Right kidney (tissue), 1 donor: ENCODE results near the gene PITPNC1.
A peak's percentile ranks its signal among the peaks of the same experiment; 100 is the strongest.
"Not testable (repeated sequence)": the region's sequence is repeated elsewhere in the genome, so short reads cannot be mapped to it uniquely, and the experiment has no call there.

ENCODE experiments used
- DNase-seq: peaks from one replicate; pipeline ENCODE4 v3.0.0-alpha.2; 2016

PITPNC1 gene

DNA sequence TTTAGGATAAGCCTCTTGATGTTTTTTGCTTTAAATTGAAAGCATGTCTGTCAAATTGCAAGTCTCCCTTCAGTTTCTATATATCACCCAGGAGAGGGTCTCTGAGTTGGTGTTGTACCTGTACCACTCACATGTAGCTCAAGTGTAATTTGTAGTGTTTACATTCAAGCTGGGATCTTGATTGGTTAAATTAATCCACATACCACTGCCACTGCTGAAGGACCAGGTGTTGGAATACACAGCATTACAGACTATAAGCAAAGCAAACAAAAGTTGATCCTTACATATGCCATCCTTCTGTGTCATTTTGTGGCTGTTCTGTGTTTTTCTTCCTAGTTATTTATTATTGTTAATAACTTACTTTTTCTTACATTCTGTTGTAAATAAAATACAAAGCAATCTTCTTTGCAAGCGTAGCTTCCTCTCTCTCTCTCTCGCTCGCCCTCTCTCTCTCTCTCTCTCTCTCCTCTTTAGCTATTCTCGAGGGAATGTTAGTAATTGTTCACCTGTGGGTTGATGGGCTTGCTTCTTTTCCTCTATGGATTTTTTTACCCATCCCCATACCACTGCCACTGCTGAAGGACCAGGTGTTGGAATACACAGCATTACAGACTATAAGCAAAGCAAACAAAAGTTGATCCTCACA, 319.9 kb downstream of the PITPNC1 start:
- DNase-seq, result no peak

DNA sequence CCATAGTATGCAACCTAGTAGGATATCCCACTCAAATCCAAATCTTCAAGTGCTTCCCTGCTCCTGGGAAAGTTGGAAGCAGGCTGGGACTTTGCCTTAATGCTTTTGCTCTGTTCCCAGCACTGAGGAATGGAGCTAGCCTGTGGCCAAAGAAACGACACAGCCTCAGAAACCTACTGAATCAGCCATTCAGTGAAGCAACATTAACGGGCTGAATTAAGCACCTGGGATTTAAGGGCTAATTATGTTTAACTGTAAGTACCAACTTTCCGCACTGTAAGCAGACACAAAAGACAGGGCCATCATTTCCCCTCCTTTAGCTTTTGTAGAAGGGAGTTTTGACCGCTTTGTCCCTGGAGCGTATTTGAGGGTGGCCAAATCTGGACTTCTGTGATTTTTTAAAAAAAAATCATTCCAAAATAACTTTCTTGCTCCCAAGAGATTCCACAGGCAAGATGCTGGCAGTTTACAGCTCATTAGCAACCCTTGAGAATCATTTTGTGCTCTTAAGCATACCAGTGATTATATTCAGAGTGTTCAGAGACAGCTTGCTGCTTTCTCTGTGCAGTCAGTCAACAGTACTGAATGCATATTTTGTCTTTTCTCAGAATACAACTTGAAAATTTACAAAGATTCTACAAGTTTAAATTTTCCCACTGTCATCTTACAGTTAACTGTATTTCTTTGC, 323.1 kb downstream of the PITPNC1 start:
- DNase-seq, result no peak

DNA sequence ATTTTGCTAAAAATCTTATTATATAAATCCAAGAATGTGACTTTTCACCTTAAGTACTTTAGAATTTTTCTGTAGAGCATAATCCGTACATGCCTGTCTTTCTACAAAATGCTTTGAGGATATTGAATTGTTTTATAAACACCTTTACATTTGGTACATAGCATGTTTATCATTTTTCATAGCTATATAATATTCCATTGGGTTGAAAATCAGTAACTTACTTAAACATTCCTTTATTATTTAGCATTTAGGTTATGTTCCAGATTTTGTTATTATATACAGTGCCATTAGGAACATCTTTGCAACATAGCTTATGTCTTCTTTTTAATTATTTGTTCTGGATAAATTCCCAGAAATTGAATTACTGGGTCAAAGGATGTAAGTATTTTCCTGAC, 323.6 kb downstream of the PITPNC1 start:
- DNase-seq, result no peak

DNA sequence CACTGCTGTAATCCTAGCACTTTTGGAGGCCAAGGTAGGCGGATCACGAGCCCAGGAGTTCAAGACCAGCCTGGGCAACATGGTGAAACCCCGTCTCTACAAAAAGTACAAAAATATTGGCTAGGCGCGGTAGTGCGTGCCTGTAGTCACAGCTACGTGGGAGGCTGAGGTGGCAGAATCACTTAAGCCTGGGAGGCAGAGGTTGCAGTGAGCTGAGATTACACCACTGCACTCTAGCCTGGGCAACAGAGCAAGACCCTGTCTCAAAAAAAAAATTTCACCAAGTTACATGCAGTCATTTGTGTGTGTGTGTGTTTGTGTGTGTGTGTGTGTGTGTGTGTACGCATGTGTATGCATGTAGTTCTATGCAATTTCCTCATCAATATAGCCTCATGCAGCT, 325.8 kb downstream of the PITPNC1 start:
- not testable (repeated sequence) for DNase-seq

DNA sequence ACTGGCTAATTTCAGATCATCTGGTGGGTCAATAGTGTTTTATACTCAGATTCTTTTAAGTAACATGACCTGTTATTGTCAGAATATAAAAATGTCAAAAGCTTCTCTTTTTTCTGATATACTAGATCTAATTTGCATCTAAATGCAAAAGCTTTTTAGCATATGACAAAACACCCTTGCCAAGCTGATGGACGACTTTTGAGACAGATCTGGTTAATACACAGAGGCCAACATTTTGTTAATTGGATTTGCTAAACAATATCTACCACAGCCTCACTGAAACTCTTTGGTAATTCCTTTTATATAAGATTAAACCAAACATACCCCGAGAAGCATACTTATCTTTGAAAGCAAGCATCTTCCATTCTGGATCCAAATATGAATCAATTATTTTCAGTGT, 330.4 kb downstream of the PITPNC1 start:
- no peak for DNase-seq

DNA sequence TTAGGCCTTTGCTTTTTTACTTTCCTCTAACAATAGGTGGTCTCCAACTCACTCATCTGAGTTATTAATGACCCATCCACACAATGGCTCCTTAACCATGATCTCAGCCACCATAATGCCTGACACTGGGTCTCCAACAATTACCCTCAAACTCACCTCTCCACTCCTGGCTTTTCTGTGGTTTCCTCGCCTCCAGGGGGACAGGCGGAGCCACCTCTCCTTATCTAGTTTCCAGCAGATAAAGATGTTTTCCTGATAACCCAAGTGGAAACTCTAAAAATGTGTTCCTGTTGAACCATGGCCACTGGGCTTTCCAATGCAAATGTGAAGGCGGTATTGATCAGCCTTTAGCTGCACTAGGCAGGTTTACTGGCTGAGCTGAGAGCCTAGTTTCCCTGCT, 331.3 kb downstream of the PITPNC1 start:
- no peak for DNase-seq

DNA sequence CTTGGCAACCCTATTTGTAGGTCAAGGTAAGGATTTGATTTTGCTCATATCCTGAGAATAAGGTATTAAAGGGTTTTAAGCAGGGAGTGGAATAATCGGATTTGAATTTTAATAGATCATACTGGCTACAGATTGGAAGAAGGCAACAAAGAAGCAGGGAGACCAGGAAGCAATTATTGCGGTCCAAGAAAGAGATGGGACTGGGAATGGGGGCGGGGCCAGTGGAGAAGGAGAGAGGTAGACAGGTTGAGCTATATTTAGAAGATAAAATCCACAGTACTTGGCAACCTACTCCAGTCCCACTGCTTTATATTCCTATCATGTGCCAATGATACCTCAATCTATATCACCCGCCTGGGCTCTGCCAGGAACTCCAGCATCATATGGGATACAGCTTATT, 334.8 kb downstream of the PITPNC1 start:
- DNase-seq, result no peak

DNA sequence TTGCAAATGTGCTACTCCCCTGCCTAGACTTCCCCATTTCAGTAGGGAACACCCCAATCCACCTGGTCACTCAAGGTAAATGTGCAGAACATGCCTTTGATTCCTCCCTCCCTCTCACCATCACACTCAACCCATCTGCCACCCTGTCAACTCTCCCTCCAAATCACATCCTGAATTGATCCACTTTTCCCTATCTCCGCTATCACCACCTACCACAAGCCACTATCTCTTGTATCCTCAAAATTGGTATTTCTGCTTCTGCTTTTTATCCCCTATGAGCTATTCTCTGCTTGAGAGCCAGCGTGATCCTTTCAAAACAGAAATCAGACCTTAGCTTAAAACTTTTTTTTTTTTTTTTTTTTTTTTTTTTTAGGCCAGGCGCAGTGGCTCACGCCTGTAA, 335.3 kb downstream of the PITPNC1 start:
- no peak for DNase-seq

DNA sequence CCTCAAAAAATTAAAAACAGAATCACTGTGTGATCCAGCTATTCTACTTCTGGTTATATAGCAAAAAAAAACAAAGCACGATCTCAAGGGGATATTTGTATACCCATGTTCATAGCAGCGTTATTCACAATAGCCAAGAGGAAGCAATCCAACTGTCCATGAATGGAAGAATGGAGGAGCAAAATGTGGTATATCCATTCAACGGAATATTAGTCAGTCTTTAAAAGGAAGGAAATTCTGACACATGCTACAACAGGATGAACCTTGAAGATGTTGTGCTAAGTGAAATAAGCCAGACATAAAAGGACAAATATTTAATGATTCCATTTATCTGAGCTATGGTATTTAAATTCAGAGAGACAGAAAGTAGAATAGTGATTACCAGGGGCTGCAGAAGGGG, 336.1 kb downstream of the PITPNC1 start:
- no peak for DNase-seq

DNA sequence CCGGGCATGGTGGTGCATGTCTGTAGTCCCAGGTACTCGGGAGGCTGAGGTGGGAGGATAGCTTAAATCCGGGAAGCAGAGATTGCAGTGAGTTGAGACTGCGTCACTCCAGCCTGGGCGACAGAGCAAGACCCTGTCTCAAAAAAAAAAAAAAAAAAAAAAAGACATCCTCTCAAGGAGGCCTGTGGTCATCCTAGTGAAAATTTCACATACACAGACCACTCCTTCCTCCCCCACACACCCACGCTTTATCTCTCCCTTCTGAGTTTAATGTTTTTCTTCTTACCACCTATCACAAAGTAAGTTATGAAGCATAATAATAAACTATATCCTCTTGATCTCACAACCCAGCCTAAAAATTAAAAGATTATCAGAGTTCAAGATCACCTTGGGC, 339.3 kb downstream of the PITPNC1 start:
- no peak for DNase-seq

DNA sequence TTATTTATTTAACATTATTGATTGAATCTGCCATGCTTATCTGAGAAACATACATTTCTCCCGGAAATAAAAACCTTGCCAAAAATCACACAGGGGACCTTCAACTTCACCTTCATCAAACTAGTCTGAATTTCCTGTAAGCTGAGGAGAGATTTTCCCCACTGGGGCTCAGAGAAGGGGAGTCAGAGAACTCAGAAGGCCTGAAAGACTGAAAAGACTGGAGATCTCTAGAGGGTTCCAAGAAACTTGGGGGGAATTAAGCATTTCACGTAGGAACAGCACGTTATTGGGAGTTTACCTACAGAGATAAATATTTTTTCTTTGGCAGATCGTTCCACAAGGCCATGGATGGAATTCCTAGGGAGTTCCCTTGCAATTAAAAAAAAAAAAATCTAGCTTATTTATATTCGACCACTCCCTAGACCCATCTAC, 340.1 kb downstream of the PITPNC1 start:
- no peak for DNase-seq

DNA sequence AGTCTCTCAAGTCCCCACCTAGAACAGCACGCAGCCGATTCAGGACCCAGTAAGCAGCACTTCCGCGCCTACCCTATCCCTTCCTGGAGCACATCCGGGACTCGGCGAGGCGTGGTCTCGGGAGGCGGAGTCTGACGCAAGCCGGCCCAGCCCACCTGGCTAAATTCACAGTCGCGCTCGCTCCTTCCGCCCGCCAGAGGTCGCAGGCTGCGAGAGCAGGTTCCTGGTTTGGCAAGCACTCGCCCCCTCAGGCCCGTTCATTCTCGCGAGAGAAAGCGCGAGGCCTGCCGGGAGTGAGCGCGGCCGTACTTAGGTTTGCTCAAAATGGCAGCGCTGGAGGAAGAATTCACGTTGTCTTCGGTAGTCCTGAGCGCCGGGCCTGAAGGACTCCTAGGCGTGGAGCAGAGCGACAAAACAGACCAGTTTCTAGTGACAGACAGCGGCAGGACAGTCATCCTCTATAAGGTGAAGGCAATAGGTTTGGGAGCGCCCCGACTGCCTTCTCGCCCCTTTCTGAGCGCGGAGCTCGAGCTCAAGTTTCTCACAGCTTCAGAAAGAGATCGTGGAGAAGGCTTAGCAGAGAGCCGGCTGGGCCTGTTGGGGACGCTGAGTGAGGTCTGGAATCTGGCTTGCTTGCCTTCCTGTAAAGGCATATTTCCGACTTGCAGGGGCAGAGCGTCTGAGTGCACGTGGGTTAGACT, 340.7 kb downstream of the PITPNC1 start, which contains the start of gene NOL11:
Gene NOL11, plus strand, starts transcription at position 313 of the 701 bp plus-strand sequence. Its CDS starts 12 bp downstream, at position 325.
- DNase-seq, result peak; percentile 94

DNA sequence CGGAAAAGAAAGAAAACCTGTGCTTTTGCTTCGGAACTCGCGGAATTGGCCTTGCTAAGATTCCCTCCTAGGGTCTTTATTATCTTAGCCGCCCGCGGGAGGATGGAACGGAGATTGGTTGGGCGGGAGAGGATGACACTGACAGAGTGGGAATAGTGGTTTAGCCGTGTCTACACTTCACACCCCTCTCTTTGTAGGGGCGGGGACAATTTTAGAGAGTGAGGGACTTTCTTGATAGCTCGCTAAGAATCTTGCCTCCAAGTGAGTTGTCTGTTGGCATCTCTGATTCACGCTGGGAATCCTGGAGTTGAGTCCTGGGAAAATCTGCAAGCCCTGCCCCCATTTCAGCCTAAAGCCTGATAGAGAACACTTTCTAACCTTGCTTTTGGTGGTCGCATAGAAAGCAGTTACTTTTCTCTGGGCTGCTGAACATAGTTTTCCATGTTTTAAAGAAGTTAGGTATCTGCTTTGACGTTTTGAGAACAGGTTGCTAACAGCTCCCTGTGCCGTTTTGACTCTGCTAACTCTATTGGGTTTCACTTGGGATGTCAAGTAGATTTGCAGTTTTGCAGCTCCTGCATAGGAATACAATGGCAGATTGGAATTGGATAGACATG, 341.4 kb downstream of the PITPNC1 start:
- no peak for DNase-seq

DNA sequence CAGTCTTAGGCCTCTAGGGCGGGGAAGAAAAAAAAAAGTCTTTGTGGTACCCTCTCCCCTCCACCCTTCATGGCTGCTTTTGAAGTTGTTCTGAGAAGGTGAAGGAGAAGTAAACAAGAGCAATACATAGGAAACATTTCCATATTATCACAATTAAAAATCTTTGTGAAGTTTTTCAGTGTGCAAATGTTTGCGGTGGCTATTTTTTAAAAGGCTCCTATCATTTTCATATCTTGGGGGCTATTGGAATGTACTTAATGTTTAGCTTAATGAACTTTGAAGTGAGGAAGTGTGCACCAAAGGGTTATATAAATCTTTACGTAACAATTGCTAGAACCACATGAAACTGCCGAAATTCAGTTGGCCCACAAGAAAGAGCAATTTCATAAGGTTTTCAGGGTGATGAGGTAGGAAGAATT, 348.3 kb downstream of the PITPNC1 start:
- DNase-seq, result no peak

DNA sequence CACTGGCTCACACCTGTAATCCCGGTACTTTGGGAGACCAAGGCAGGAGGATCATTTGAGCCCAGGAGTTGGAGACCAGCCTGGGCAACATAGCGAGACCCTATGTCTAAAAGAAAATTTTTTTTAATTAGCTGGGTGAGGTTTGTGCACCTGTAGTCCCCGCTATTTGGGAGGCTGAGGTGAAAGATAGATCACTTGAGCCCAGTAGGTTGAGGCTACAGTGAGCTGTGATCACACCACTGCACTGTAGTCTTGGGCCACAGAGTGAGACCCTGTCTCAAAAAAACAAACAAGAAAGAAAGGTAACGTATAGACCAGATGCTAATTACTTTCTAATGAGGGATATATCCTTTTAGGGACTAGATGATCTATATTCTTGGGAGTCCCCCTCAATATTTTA, 348.7 kb downstream of the PITPNC1 start:
- DNase-seq, result no peak

DNA sequence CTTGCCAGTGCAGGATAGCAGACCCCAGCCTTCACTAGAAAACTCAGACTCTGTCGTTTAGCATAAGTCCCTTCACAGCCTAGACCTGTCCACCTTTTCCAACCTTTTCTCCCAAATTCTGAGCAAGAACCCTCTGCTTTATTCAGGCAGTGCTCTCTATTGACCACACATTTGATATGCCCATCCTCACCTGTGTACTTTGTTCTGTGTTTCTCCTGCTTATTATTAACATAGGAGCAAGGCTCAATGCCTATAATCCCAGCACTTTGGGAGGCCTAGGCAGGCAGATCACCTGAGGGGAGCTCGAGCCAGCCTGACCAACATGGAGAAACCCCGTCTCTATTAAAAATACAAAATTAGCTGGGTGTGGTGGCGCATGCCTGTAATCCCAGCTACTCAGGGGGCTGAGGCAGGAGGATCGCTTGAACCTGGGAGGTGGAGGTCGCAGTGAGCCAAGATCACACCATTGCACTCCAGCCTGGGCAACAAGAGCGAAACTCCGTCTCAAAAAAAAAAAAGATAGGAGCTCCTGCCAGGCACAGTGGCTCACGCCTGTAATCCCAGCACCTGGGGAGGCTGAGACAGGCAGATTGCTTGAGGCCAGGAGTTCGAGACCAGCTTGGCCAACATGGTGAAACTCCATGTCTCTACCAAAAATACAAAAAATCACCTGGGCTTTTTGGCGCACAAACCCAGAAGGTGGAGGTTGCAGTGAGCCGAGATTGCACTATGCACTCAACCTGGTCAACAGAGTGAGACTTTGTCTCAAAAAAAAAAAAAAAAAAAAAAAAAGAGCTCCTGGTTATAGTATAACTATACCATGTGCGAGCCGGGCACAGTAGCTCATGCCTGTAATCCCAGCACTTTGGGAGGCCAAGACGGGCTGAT, 350.3 kb downstream of the PITPNC1 start:
- DNase-seq, result not testable (repeated sequence)

DNA sequence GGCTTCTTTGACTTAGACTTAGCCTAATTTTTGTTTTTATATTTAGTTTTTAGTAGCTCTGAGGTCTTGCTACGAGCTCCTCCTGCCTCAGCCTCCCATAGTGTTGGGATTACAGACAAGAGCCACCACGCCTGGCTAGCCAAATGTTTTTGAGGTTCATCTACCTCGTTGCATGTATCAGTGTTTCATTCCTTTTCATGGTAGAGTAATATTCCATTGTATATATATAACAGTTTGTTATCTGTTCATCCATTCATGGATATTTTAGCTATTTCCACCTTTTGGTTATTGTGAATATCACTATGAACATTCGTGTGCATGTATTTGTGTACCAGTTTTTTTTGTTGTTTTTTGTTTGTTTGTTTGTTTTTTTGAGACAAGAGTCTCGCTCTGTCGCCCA, 352.8 kb downstream of the PITPNC1 start:
- DNase-seq, result no peak

DNA sequence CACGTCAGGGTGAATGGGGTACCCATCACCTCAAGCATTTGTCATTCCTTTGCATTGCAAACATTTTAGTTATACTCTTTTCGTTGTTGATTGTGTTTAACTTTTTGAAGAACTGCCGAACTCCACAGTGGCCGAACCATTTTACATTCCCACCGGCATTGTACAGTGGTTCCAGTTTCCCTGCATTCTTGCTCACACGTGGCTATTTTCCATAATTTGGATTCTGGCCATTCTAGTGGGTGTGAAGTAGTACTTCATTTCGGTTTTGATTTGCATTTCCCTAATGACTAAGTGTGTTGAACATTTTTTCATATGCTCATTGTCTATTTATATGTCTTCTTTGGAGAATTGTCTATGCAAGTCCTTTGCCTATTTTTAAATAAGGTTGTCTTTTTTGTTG, 353.6 kb downstream of the PITPNC1 start:
- DNase-seq, result no peak

DNA sequence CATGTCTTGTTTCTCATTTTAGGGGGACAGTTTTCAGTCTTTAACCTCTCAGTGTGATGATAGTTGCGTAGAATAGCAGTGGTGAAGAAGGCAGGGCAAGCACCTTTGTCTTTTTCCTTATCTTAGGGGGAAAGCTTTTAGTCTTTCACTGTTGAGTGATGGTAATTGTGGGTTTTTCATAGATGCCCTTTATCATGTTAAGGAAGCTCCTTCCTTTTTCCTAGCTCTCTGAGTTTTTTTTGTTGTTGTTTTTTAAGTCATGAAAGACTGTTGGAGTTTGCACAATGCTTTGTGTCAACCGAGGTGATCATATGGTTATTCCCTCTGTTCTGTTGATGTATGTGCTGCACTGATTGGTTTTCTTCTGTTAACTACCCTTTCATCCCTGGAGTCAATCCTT, 356.4 kb downstream of the PITPNC1 start:
- no peak for DNase-seq

DNA sequence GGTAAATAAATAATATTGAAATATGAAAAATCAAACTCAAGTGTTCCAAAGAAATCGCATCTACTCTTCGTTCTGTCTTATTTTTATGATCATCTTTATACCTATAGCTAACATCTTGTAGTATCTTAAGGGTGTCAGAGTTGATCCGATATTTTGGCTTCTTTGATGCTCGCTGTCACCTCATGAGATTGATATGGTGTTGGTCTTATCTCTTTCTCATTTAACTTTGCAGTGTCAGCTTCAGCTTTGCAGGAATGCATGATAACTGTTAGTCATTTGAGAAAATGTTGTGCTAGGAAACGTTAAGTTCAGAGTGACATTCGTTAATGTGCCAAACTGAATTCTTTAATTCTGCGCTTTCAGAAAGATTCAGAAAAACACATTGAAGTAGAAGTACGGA, 360.1 kb downstream of the PITPNC1 start:
- DNase-seq, result no peak

DNA sequence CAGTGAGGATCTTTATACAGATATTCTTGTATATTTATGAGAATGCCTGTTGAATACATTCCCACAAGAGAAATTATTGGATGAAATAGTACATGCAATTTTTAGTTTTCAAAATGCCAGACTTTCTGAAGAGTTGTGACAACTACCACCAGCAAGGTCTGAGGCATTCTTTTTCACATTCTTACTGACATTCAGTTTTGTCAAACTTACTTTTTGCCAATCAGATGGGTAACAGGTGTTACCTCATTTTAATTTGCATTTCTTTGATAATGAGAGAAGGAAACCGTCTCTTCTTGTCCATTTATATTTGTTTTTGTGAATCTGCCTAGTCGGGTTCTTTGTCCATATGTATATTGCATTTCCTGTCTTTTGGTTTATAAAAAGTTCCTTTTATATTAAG, 364.9 kb downstream of the PITPNC1 start:
- DNase-seq, result no peak
